CD4-positive, CD25-positive, alpha-beta regulatory T cell (primary cell): ENCODE measurements around the gene LSMEM2. TPM values are rescaled to one million over a fixed set of nuclear protein-coding genes. Genes with fewer than 3 reads are reported as not detected.

Experiments used
- ATAC-seq, 2 donors: fragments of 150-1000 bp; cut with Tn5 transposase; one replicate each; pipeline ENCODE4 v1.10.0; 2021; ENCODE audit warnings: low read depth in 2 of 2, moderate number of reproducible peaks in 2 of 2, moderate library complexity in 1 of 2
- DNase-seq, 3 donors: peaks; one replicate each; pipeline versions ENCODE4 v3.0.0 to v3.0.0-alpha.2; 2012 to 2022; ENCODE audit warnings: mixed read lengths in 1 of 3
- H3K27ac ChIP-seq: one replicate; pipeline ENCODE4 v1.7.0; 2013; ENCODE audit warnings: mild to moderate bottlenecking, low read length; ENCODE audit not compliant: insufficient read depth, poor library complexity, severe bottlenecking
- H3K27me3 ChIP-seq: one replicate; pipeline ENCODE4 v1.7.0; 2013; ENCODE audit warnings: low read length; ENCODE audit not compliant: control insufficient read depth, insufficient read depth
- H3K36me3 ChIP-seq: one replicate; pipeline ENCODE4 v1.7.0; 2013; ENCODE audit warnings: mild to moderate bottlenecking, low read length, moderate library complexity; ENCODE audit not compliant: control insufficient read depth, insufficient read depth
- H3K4me1 ChIP-seq: 2 replicates; pipeline ENCODE4 v1.7.0; 2013; ENCODE audit warnings: mild to moderate bottlenecking, low read length; ENCODE audit not compliant: insufficient read depth, control insufficient read depth, poor library complexity, severe bottlenecking
- H3K4me3 ChIP-seq: one replicate; pipeline ENCODE4 v1.7.0; 2013; ENCODE audit warnings: low read depth, mild to moderate bottlenecking, low read length, moderate library complexity
- H3K9me3 ChIP-seq, 2 experiments: 1 replicate in 1 of 2; 2 replicates in 1 of 2; pipeline ENCODE4 v1.7.0; 2013; ENCODE audit warnings: low read length in 2 of 2, mild to moderate bottlenecking in 1 of 2, moderate library complexity in 1 of 2; ENCODE audit not compliant: control insufficient read depth in 2 of 2
- H3K27ac Mint-ChIP-seq, 3 donors: one replicate each; pipeline ENCODE4 v1.8.0; 2020 to 2022; ENCODE audit warnings: mild to moderate bottlenecking in 3 of 3, mixed read lengths in 3 of 3, moderate library complexity in 2 of 3
- H3K27me3 Mint-ChIP-seq: one replicate; pipeline ENCODE4 v1.8.0; 2022; ENCODE audit warnings: mild to moderate bottlenecking, mixed read lengths
- H3K36me3 Mint-ChIP-seq: one replicate; pipeline ENCODE4 v1.8.0; 2020; ENCODE audit warnings: mixed read lengths
- H3K4me1 Mint-ChIP-seq, 4 donors: one replicate each; pipeline ENCODE4 v1.8.0; 2020 to 2022; ENCODE audit warnings: mixed read lengths in 4 of 4, mild to moderate bottlenecking in 1 of 4
- H3K4me3 Mint-ChIP-seq, 4 donors: one replicate each; pipeline ENCODE4 v1.8.0; 2020 to 2022; ENCODE audit warnings: mild to moderate bottlenecking in 4 of 4, mixed read lengths in 4 of 4, moderate library complexity in 3 of 4
- H3K9me3 Mint-ChIP-seq, 7 donors: one replicate each; pipeline ENCODE4 v1.8.0; 2020 to 2022; ENCODE audit warnings: mixed read lengths in 7 of 7, mild to moderate bottlenecking in 3 of 7, moderate library complexity in 2 of 7
- polyA plus RNA-seq, 4 donors: library from polyadenylated mRNA; unstranded; fragments of 300-500 nt; fragmentation: Illumina TruSeq; gene quantifications; one replicate each; pipeline ENCODE4 v1.2.3, GENCODE V29; 2021
- total RNA-seq: library from RNA; stranded (reverse); gene quantifications from one replicate; pipeline ENCODE4 v1.2.3, GENCODE V29; 2022

Gene LSMEM2
- total RNA-seq (not detected), polyA plus RNA-seq (under 1 TPM in 1 of 4 donors, not detected in 3; 0.22 TPM)

GRCh38 chr3:50278880-50279224 is at the start of gene LSMEM2:
LSMEM2 (plus strand) TSS chr3:50279087; CDS start chr3:50279114, 27 bp downstream.
- H3K4me3 ChIP-seq: no peak within 1 kb of the TSS
- peaks cover 8% of the 10 kb centered on the region for H3K27me3 ChIP-seq
- Mint-ChIP-seq H3K9me3 (no peaks in the 10 kb centered on the region), H3K27ac (no peak within 1 kb of the TSS), H3K36me3 (no peaks in the 10 kb centered on the region), H3K4me3 (no peak within 1 kb of the TSS), H3K4me1 (peaks cover 0 to 20% (median 7%) of the 10 kb centered on the region in 4 donors), H3K27me3 (peaks cover 37% of the 10 kb centered on the region)
- ATAC-seq (no peak), DNase-seq (no peak)
- H3K9me3 ChIP-seq: no peaks in the 10 kb centered on the region
- peaks cover 22% of the 10 kb centered on the region for H3K4me1 ChIP-seq
- no peaks in the 10 kb centered on the region for H3K36me3 ChIP-seq
- H3K27ac ChIP-seq: no peak within 1 kb of the TSS

GRCh38 chr3:50229490-50229889 is 49.4 kb upstream of the LSMEM2 start:
- H3K4me1 Mint-ChIP-seq: peaks cover 0 to 41% (median 13%) of the 10 kb centered on the region in 4 donors
- H3K4me3 Mint-ChIP-seq: peak overlapping the region in 3 of 4 donors; percentile 33 to 58 (median 43)
- H3K27me3 Mint-ChIP-seq: peaks cover 4% of the 10 kb centered on the region
- no peaks in the 10 kb centered on the region for H3K36me3 Mint-ChIP-seq
- H3K27ac Mint-ChIP-seq: peak overlapping the region in 1 of 3 donors; percentile 61
- ATAC-seq (no peak), DNase-seq (no peak)
- peaks cover 19% of the 10 kb centered on the region for H3K4me1 ChIP-seq
- no peak overlapping the region for H3K27ac ChIP-seq
- no peaks in the 10 kb centered on the region for H3K27me3 ChIP-seq
- no peak overlapping the region for H3K4me3 ChIP-seq
- H3K9me3 ChIP-seq: no peaks in the 10 kb centered on the region
- no peaks in the 10 kb centered on the region for H3K9me3 Mint-ChIP-seq
- H3K36me3 ChIP-seq: no peaks in the 10 kb centered on the region

- H3K36me3 Mint-ChIP-seq: no peaks in the 10 kb centered on the region
- H3K27ac ChIP-seq: no peak overlapping the region
- ATAC-seq: no peak
- peaks cover 24% of the 10 kb centered on the region for H3K4me1 ChIP-seq
- peaks cover 0 to 43% (median 10%) of the 10 kb centered on the region in 4 donors for H3K4me1 Mint-ChIP-seq
- no peaks in the 10 kb centered on the region for H3K9me3 ChIP-seq
- no peak overlapping the region for H3K4me3 Mint-ChIP-seq
- H3K27me3 ChIP-seq: no peaks in the 10 kb centered on the region
- no peak overlapping the region for H3K4me3 ChIP-seq
- DNase-seq: no peak
- H3K9me3 Mint-ChIP-seq: no peaks in the 10 kb centered on the region
- H3K36me3 ChIP-seq: no peaks in the 10 kb centered on the region
- no peaks in the 10 kb centered on the region for H3K27me3 Mint-ChIP-seq
- H3K27ac Mint-ChIP-seq: peak overlapping the region in 1 of 3 donors; percentile 48
Measured at GRCh38 chr3:50230104-50230793, 48.6 kb upstream of the LSMEM2 start.

GRCh38 chr3:50230794-50231125 is 48.1 kb upstream of the LSMEM2 start:
- Mint-ChIP-seq H3K9me3 (no peaks in the 10 kb centered on the region), H3K36me3 (no peaks in the 10 kb centered on the region), H3K27ac (no peak overlapping the region), H3K27me3 (peaks cover 4% of the 10 kb centered on the region), H3K4me3 (no peak overlapping the region), H3K4me1 (peaks cover 0 to 46% (median 14%) of the 10 kb centered on the region in 4 donors)
- no peaks in the 10 kb centered on the region for H3K36me3 ChIP-seq
- no peak overlapping the region for H3K4me3 ChIP-seq
- no peaks in the 10 kb centered on the region for H3K9me3 ChIP-seq
- H3K27me3 ChIP-seq: no peaks in the 10 kb centered on the region
- no peak for DNase-seq
- no peak overlapping the region for H3K27ac ChIP-seq
- peaks cover 29% of the 10 kb centered on the region for H3K4me1 ChIP-seq
- ATAC-seq: no peak

GRCh38 chr3:50231581-50231980 is 47.3 kb upstream of the LSMEM2 start:
- Histone ChIP-seq H3K4me1 (peaks cover 23% of the 10 kb centered on the region), H3K4me3 (no peak overlapping the region), H3K36me3 (no peaks in the 10 kb centered on the region), H3K9me3 (no peaks in the 10 kb centered on the region), H3K27ac (no peak overlapping the region), H3K27me3 (no peaks in the 10 kb centered on the region)
- Mint-ChIP-seq H3K27ac (no peak overlapping the region), H3K4me1 (peaks cover 0 to 41% (median 13%) of the 10 kb centered on the region in 4 donors), H3K4me3 (peak overlapping the region in 1 of 4 donors; percentile 7), H3K9me3 (no peaks in the 10 kb centered on the region), H3K36me3 (no peaks in the 10 kb centered on the region), H3K27me3 (peaks cover 6% of the 10 kb centered on the region)
- no peak for ATAC-seq
- DNase-seq: no peak

GRCh38 chr3:50232303-50232702 is 46.6 kb upstream of the LSMEM2 start:
- no peak overlapping the region for H3K4me3 Mint-ChIP-seq
- Histone ChIP-seq H3K27ac (no peak overlapping the region), H3K4me1 (peaks cover 20% of the 10 kb centered on the region), H3K4me3 (no peak overlapping the region), H3K9me3 (no peaks in the 10 kb centered on the region), H3K27me3 (no peaks in the 10 kb centered on the region), H3K36me3 (no peaks in the 10 kb centered on the region)
- no peaks in the 10 kb centered on the region for H3K36me3 Mint-ChIP-seq
- H3K27ac Mint-ChIP-seq: peak overlapping the region in 1 of 3 donors; percentile 20
- no peak for DNase-seq
- peaks cover 7% of the 10 kb centered on the region for H3K27me3 Mint-ChIP-seq
- no peak for ATAC-seq
- H3K4me1 Mint-ChIP-seq: peaks cover 0 to 35% (median 12%) of the 10 kb centered on the region in 4 donors
- H3K9me3 Mint-ChIP-seq: no peaks in the 10 kb centered on the region

GRCh38 chr3:50233176-50233575 is 45.7 kb upstream of the LSMEM2 start:
- Mint-ChIP-seq H3K9me3 (no peaks in the 10 kb centered on the region), H3K4me3 (peak overlapping the region in 2 of 4 donors; percentile 47 to 69), H3K27me3 (peaks cover 10% of the 10 kb centered on the region), H3K4me1 (peaks cover 0 to 32% (median 10%) of the 10 kb centered on the region in 4 donors), H3K27ac (peak overlapping the region in 1 of 3 donors; percentile 44), H3K36me3 (no peaks in the 10 kb centered on the region)
- DNase-seq (no peak), ATAC-seq (no peak)
- Histone ChIP-seq H3K4me3 (no peak overlapping the region), H3K9me3 (no peaks in the 10 kb centered on the region), H3K36me3 (no peaks in the 10 kb centered on the region), H3K27me3 (no peaks in the 10 kb centered on the region), H3K4me1 (peaks cover 21% of the 10 kb centered on the region), H3K27ac (no peak overlapping the region)
